Caco-2 (cell line): ENCODE measurements around the gene LTBP1. TPM values are rescaled to one million over a fixed set of nuclear protein-coding genes. Genes with fewer than 3 reads are reported as not detected.
A peak's percentile ranks its signal among the peaks of the same experiment; 100 is the strongest.
"Not testable (repeated sequence)": the region's sequence is repeated elsewhere in the genome, so short reads cannot be mapped to it uniquely, and the experiment has no call there.

ENCODE experiments used
- BruUV-seq: library from RNA; stranded (reverse); fragments of 400-500 nt; replicated peaks from 2 replicates; lab custom pipeline; 2021; lab: Mats Ljungman, UMichigan
- CTCF ChIA-PET: fragments of 300-600 bp; sonication (Branson Sonifier 250); formaldehyde crosslinking; loops from one replicate; lab custom pipeline; 2022; ENCODE audit warnings: antibody characterized with exemption; lab: Charles Lee
- POLR2A ChIA-PET: fragments of 300-600 bp; sonication (Branson Sonifier 250); formaldehyde crosslinking; loops from one replicate; lab custom pipeline; 2022; ENCODE audit warnings: antibody characterized with exemption; lab: Charles Lee
- DNase-seq, 2 experiments: peaks; one replicate each; pipeline versions ENCODE4 v3.0.0 to v3.0.0-alpha.2; 2020 to 2022
- H3K27me3 ChIP-seq: replicated peaks from 2 replicates; pipeline ENCODE4 v1.6.0; 2011; ENCODE audit warnings: low read length; ENCODE audit not compliant: control insufficient read depth, insufficient read depth
- H3K36me3 ChIP-seq: 2 replicates; pipeline ENCODE4 v1.5.1; 2011; ENCODE audit warnings: low read length; ENCODE audit not compliant: control insufficient read depth, insufficient read depth
- H3K4me1 ChIP-seq: fragments of 250-450 bp; sonication (Bioruptor Pico); 2 replicates; pipeline ENCODE4 v1.5.1; 2020; ENCODE audit warnings: mild to moderate bottlenecking
- H3K4me3 ChIP-seq: 2 replicates; pipeline ENCODE4 v1.5.1; 2011; ENCODE audit warnings: low read depth, mild to moderate bottlenecking, control low read depth, low read length
- H3K9me3 ChIP-seq: fragments of 250-450 bp; sonication (Bioruptor Pico); 2 replicates; pipeline ENCODE4 v1.5.1; 2020; ENCODE audit warnings: mild to moderate bottlenecking, moderate library complexity
- H3K27ac Mint-ChIP-seq: one replicate; pipeline ENCODE4 v1.8.0; 2022; ENCODE audit warnings: mixed read lengths; ENCODE audit not compliant: unreplicated experiment
- H3K27me3 Mint-ChIP-seq: one replicate; pipeline ENCODE4 v1.8.0; 2022; ENCODE audit warnings: mixed read lengths; ENCODE audit not compliant: insufficient read depth, unreplicated experiment
- H3K36me3 Mint-ChIP-seq: one replicate; pipeline ENCODE4 v1.8.0; 2022; ENCODE audit warnings: mild to moderate bottlenecking, mixed read lengths; ENCODE audit not compliant: insufficient read depth, unreplicated experiment
- H3K4me1 Mint-ChIP-seq: one replicate; pipeline ENCODE4 v1.8.0; 2022; ENCODE audit warnings: low read depth, mixed read lengths; ENCODE audit not compliant: unreplicated experiment
- H3K4me3 Mint-ChIP-seq: one replicate; pipeline ENCODE4 v1.8.0; 2022; ENCODE audit warnings: mild to moderate bottlenecking, moderate library complexity, mixed read lengths; ENCODE audit not compliant: unreplicated experiment
- H3K9me3 Mint-ChIP-seq: one replicate; pipeline ENCODE4 v1.8.0; 2022; ENCODE audit warnings: mixed read lengths; ENCODE audit not compliant: unreplicated experiment
- intact Hi-C: fragments of 100-400 bp; cut with micrococcal nuclease; formaldehyde crosslinking; loops from one replicate; pipeline ENCODE4 v1.10.0; 2022; ENCODE audit not compliant: unreplicated experiment
- total RNA-seq: library from RNA; stranded (reverse); gene quantifications from 2 replicates; pipeline ENCODE4 v1.2.3, GENCODE V29; 2022
- TF ChIP-seq, protein P1 (sequence below), 2 experiments: fragments of 200-600 bp in 1 of 2; IDR thresholded peaks; 1 replicate in 1 of 2; 2 replicates in 1 of 2; pipeline versions ENCODE4 v1.5.1 to v1.8.0; 2011 to 2022; ENCODE audit warnings: antibody characterized with exemption in 1 of 2, control low read depth in 1 of 2, inconsistent platforms in 1 of 2, low read depth in 1 of 2, low read length in 1 of 2, mild to moderate bottlenecking in 1 of 2, moderate library complexity in 1 of 2; ENCODE audit not compliant: insufficient read depth in 1 of 2, severe bottlenecking in 1 of 2, unreplicated experiment in 1 of 2

Gene LTBP1
- total RNA-seq, 1 experiment from 2014 or later = 64.2 TPM

DNA sequence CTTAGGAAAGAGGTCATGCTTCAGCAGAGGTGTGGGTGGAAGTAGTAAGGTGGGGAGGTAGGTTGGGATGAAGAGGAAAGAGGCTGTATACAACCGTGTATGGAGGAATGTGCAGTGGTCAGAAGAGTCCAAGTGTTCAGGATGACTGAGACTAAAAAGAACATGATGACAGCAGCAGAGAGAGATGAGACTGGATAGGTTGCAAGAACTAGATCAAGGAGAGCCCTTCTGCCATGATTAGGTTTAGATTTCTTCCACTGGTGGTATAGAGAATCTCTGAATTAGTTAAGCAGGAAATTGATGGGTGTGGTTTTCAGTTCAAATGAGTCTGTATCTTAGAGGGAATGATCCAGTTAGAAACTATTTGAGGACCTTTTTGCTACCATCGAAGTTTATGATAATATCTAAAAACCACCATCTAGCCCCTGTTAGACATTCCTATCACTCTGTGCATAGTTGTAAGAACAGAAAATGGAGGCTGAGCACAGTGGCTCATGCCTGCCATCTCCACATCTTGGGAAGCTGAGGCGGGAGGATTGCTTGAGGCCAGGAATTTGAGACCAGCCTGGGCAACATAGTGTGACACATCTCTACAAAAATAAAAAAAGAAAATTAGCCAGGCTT lies 221.0 kb downstream of the LTBP1 start:
- peaks cover 7% of the 10 kb centered on the region for H3K4me1 Mint-ChIP-seq
- CTCF ChIA-PET = no interaction called here
- Histone ChIP-seq H3K36me3 (no peaks in the 10 kb centered on the region), H3K27me3 (no peaks in the 10 kb centered on the region), H3K9me3 (no peaks in the 10 kb centered on the region), H3K4me3 (no peak overlapping the region), H3K4me1 (no peaks in the 10 kb centered on the region)
- POLR2A ChIA-PET = no interaction called here
- TF ChIP-seq, protein P1, sequence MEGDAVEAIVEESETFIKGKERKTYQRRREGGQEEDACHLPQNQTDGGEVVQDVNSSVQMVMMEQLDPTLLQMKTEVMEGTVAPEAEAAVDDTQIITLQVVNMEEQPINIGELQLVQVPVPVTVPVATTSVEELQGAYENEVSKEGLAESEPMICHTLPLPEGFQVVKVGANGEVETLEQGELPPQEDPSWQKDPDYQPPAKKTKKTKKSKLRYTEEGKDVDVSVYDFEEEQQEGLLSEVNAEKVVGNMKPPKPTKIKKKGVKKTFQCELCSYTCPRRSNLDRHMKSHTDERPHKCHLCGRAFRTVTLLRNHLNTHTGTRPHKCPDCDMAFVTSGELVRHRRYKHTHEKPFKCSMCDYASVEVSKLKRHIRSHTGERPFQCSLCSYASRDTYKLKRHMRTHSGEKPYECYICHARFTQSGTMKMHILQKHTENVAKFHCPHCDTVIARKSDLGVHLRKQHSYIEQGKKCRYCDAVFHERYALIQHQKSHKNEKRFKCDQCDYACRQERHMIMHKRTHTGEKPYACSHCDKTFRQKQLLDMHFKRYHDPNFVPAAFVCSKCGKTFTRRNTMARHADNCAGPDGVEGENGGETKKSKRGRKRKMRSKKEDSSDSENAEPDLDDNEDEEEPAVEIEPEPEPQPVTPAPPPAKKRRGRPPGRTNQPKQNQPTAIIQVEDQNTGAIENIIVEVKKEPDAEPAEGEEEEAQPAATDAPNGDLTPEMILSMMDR (IDR thresholded peaks at IDR 0.05; ENCODE audit: insufficient read depth in 1 of 2, low read depth in 1 of 2, low read length in 1 of 2, severe bottlenecking in 1 of 2, unreplicated experiment in 1 of 2) = no peak
- no peak overlapping the region for H3K27ac Mint-ChIP-seq
- H3K4me3 Mint-ChIP-seq = no peak overlapping the region
- no peaks in the 10 kb centered on the region for H3K36me3 Mint-ChIP-seq
- no TSS peak for BruUV-seq
- no peaks in the 10 kb centered on the region for H3K9me3 Mint-ChIP-seq
- no peaks in the 10 kb centered on the region for H3K27me3 Mint-ChIP-seq
- intact Hi-C loops = no loop called here
- DNase-seq = no peak

DNA sequence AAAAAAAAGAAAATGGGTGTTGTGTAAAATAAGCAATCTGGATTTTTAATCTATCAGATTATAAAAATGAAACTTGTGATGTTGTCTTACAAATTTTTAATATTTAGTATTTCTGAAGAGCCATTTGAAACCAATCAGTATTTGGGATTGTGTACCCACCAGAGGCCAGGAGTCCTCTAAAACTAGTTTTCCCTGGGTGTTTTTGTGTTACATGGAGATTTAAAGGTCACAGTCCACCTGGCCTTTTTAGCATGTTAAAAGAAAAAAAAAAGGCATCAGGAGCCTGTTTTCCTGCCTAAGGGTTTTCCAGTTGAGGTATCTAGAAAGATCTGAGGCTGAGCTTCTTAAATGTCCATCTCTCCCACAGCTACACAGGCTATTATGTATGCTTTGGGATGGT lies 221.7 kb downstream of the LTBP1 start:
- BruUV-seq = no TSS peak
- Mint-ChIP-seq H3K9me3 (no peaks in the 10 kb centered on the region), H3K4me1 (peaks cover 7% of the 10 kb centered on the region), H3K4me3 (no peak overlapping the region), H3K36me3 (no peaks in the 10 kb centered on the region), H3K27ac (no peak overlapping the region), H3K27me3 (no peaks in the 10 kb centered on the region)
- TF ChIP-seq, protein P1 (IDR thresholded peaks at IDR 0.05; ENCODE audit: insufficient read depth in 1 of 2, low read depth in 1 of 2, low read length in 1 of 2, severe bottlenecking in 1 of 2, unreplicated experiment in 1 of 2) = no peak
- Histone ChIP-seq H3K4me1 (no peaks in the 10 kb centered on the region), H3K27me3 (no peaks in the 10 kb centered on the region), H3K4me3 (no peak overlapping the region), H3K36me3 (no peaks in the 10 kb centered on the region), H3K9me3 (no peaks in the 10 kb centered on the region)
- no peak for DNase-seq
- POLR2A ChIA-PET = no interaction called here
- intact Hi-C loops = no loop called here
- CTCF ChIA-PET = no interaction called here

DNA sequence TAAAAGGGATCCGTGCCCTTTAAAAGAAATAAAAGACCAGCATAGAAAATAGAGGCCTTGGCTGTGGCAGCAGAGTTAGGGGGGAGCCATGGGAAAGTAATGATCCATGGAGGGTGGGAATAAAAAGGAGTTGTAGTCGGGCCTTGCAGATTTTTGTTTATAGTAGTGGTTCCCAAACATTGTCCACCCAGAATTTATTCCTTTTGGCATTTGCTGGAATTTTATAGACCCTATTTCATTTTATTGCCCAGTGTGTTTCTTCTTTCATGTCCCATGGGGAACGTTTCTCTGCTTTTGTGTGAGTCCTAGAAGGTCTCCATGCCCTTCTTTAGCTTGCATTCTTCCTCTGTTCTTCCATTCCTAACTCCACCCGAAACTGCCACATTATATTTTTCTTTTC lies 222.2 kb downstream of the LTBP1 start:
- no peaks in the 10 kb centered on the region for H3K4me1 ChIP-seq
- Mint-ChIP-seq H3K27me3 (no peaks in the 10 kb centered on the region), H3K4me1 (peaks cover 7% of the 10 kb centered on the region), H3K27ac (no peak overlapping the region), H3K36me3 (no peaks in the 10 kb centered on the region), H3K4me3 (peak overlapping the region; percentile 48), H3K9me3 (no peaks in the 10 kb centered on the region)
- TF ChIP-seq, protein P1 (IDR thresholded peaks at IDR 0.05; ENCODE audit: insufficient read depth in 1 of 2, low read depth in 1 of 2, low read length in 1 of 2, severe bottlenecking in 1 of 2, unreplicated experiment in 1 of 2) = no peak
- no TSS peak for BruUV-seq
- H3K36me3 ChIP-seq = no peaks in the 10 kb centered on the region
- H3K9me3 ChIP-seq = no peaks in the 10 kb centered on the region
- intact Hi-C loops = no loop called here
- DNase-seq = no peak
- POLR2A ChIA-PET = no interaction called here
- CTCF ChIA-PET = no interaction called here
- no peak overlapping the region for H3K4me3 ChIP-seq
- H3K27me3 ChIP-seq = no peaks in the 10 kb centered on the region

DNA sequence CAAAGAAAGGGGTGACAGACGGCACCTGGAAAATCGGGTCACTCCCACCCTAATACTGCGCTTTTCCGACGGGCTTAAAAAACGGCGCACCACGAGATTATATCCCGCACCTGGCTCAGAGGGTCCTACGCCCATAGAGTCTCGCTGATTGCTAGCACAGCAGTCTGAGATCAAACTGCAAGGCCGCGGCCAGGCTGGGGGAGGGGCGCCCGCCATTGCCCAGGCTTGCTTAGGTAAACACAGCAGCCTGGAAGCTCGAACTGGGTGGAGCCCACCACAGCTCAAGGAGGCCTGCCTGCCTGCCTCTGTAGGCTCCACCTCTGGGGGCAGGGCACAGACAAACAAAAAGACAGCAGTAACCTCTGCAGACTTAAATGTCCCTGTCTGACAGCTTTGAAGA lies 223.5 kb downstream of the LTBP1 start:
- H3K4me1 ChIP-seq, POLR2A ChIA-PET, CTCF ChIA-PET, intact Hi-C loops, H3K27ac Mint-ChIP-seq, H3K4me3 ChIP-seq, BruUV-seq, H3K27me3 Mint-ChIP-seq, H3K36me3 Mint-ChIP-seq, H3K36me3 ChIP-seq, H3K4me1 Mint-ChIP-seq, H3K9me3 Mint-ChIP-seq, H3K27me3 ChIP-seq, H3K9me3 ChIP-seq: not testable (repeated sequence)
- H3K4me3 Mint-ChIP-seq = peak overlapping the region; percentile 48
- DNase-seq = peak; percentile 44 to 52
